ENCODE results near the gene EXOC6B. TPM values are rescaled to one million over a fixed set of nuclear protein-coding genes. Genes with fewer than 3 reads are reported as not detected.

The EXOC6B gene
- total and polyA plus RNA-seq, 9 of the 15 experiments (the other 6 are each of a cell fraction or from before 2014, with no cell fraction given): 0.28 to 4.2 (median 2.0) TPM

DNA sequence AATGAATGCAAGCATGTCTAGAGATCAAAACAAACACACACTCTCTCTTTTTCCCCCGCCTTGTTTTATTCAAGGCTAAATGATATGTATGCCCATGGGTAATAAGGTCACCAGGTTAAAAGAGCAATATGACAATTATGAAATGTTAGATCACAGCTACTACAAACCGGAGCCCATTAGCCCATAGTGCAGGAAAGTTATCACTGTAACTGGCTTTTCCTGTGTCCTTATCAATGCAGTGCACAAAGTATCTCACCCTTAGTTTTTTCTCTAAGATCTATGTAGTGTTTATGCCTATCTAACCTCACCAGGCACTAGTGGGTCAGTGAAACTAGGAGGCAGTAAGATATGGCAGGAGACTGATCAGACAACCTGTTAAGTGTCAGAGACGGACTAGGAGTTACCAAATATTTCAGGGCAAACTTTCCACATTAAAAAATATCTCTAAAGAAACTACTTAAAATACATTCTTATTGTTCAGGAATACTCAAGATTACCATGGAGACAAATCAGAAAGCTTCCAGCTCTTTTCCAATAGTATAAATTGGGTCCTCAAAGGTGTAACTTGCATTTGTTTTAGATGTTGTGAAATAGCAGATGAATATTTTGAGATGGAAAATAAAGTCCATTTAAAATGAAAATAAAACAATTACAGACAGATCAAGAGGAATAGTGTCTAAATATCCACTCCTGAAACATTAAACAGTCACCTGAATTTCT lies 282.2 kb downstream of the EXOC6B start (continued):
- TF ChIP-seq ZBTB12 (CRISPR knock-in tag; IDR thresholded peaks at IDR 0.05): peak; percentile 43; the same call in 1 of the 2 replicates
- TF ChIP-seq ZNF696 (CRISPR knock-in tag; conservative IDR thresholded peaks at IDR 0.05): no peak
- peak; percentile 63 to 96; a peak in 3 of 4 replicates for TF ChIP-seq RCOR1 (IDR thresholded peaks at IDR 0.05; ENCODE audit: borderline replicate concordance in 1 of 2, low read depth in 2 of 2, low read length in 2 of 2)
- TF ChIP-seq, protein P1, sequence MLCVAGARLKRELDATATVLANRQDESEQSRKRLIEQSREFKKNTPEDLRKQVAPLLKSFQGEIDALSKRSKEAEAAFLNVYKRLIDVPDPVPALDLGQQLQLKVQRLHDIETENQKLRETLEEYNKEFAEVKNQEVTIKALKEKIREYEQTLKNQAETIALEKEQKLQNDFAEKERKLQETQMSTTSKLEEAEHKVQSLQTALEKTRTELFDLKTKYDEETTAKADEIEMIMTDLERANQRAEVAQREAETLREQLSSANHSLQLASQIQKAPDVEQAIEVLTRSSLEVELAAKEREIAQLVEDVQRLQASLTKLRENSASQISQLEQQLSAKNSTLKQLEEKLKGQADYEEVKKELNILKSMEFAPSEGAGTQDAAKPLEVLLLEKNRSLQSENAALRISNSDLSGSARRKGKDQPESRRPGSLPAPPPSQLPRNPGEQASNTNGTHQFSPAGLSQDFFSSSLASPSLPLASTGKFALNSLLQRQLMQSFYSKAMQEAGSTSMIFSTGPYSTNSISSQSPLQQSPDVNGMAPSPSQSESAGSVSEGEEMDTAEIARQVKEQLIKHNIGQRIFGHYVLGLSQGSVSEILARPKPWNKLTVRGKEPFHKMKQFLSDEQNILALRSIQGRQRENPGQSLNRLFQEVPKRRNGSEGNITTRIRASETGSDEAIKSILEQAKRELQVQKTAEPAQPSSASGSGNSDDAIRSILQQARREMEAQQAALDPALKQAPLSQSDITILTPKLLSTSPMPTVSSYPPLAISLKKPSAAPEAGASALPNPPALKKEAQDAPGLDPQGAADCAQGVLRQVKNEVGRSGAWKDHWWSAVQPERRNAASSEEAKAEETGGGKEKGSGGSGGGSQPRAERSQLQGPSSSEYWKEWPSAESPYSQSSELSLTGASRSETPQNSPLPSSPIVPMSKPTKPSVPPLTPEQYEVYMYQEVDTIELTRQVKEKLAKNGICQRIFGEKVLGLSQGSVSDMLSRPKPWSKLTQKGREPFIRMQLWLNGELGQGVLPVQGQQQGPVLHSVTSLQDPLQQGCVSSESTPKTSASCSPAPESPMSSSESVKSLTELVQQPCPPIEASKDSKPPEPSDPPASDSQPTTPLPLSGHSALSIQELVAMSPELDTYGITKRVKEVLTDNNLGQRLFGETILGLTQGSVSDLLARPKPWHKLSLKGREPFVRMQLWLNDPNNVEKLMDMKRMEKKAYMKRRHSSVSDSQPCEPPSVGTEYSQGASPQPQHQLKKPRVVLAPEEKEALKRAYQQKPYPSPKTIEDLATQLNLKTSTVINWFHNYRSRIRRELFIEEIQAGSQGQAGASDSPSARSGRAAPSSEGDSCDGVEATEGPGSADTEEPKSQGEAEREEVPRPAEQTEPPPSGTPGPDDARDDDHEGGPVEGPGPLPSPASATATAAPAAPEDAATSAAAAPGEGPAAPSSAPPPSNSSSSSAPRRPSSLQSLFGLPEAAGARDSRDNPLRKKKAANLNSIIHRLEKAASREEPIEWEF (CRISPR knock-in tag; IDR thresholded peaks at IDR 0.05): peak; percentile 78; the same call in 1 of the 2 replicates
- no peak for TF ChIP-seq RBM25 (IDR thresholded peaks at IDR 0.05; ENCODE audit: low read depth, low read length, severe bottlenecking)
- peak; percentile 75 for TF ChIP-seq JUND (IDR thresholded peaks at IDR 0.05; ENCODE audit: borderline replicate concordance, low read depth, low read length)
- TF ChIP-seq JUND (tag; IDR thresholded peaks at IDR 0.05; ENCODE audit: borderline replicate concordance, low read depth, low read length): peak; percentile 67; the same call in 1 of the 3 replicates
- TF ChIP-seq ZNF699 (CRISPR knock-in tag; IDR thresholded peaks at IDR 0.05; ENCODE audit: insufficient replicate concordance): no peak
- TF ChIP-seq MTA1 (IDR thresholded peaks at IDR 0.05; ENCODE audit: borderline replicate concordance): peak; percentile 78
- TF ChIP-seq KDM2B (CRISPR knock-in tag; IDR thresholded peaks at IDR 0.05): no peak
- TF ChIP-seq ETS2 (tag; IDR thresholded peaks at IDR 0.05; ENCODE audit: borderline replicate concordance, poor library complexity, severe bottlenecking): no peak
- TF ChIP-seq KLF6 (CRISPR knock-in tag; IDR thresholded peaks at IDR 0.05; ENCODE audit: borderline replicate concordance): peak; percentile 33; the same call in 1 of the 2 replicates
- TF ChIP-seq, protein P2, sequence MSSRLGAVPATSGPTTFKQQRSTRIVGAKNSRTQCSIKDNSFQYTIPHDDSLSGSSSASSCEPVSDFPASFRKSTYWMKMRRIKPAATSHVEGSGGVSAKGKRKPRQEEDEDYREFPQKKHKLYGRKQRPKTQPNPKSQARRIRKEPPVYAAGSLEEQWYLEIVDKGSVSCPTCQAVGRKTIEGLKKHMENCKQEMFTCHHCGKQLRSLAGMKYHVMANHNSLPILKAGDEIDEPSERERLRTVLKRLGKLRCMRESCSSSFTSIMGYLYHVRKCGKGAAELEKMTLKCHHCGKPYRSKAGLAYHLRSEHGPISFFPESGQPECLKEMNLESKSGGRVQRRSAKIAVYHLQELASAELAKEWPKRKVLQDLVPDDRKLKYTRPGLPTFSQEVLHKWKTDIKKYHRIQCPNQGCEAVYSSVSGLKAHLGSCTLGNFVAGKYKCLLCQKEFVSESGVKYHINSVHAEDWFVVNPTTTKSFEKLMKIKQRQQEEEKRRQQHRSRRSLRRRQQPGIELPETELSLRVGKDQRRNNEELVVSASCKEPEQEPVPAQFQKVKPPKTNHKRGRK (tag; IDR thresholded peaks at IDR 0.05): no peak
- no peak for TF ChIP-seq YBX1 (IDR thresholded peaks at IDR 0.05)
- no peak for TF ChIP-seq KDM5B (IDR thresholded peaks at IDR 0.05; ENCODE audit: insufficient replicate concordance, low read depth, low read length)
- TF ChIP-seq FOXA1 (IDR thresholded peaks at IDR 0.05; ENCODE audit: borderline replicate concordance): no peak
- TF ChIP-seq, protein P3, sequence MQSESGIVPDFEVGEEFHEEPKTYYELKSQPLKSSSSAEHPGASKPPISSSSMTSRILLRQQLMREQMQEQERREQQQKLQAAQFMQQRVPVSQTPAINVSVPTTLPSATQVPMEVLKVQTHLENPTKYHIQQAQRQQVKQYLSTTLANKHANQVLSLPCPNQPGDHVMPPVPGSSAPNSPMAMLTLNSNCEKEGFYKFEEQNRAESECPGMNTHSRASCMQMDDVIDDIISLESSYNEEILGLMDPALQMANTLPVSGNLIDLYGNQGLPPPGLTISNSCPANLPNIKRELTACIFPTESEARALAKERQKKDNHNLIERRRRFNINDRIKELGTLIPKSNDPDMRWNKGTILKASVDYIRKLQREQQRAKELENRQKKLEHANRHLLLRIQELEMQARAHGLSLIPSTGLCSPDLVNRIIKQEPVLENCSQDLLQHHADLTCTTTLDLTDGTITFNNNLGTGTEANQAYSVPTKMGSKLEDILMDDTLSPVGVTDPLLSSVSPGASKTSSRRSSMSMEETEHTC (IDR thresholded peaks at IDR 0.05): no peak

Data from K562 (cell line).